Eye (tissue), 1 donor: ENCODE measurements around the gene TBCA.
A peak's percentile ranks its signal among the peaks of the same experiment; 100 is the strongest.
"Not testable (repeated sequence)": the region's sequence is repeated elsewhere in the genome, so short reads cannot be mapped to it uniquely, and the experiment has no call there.

Source experiments
- DNase-seq: peaks from one replicate; pipeline ENCODE4 v3.0.0-alpha.2; 2015

Gene TBCA

GRCh38 chr5:77699569-77699968, 76.6 kb downstream of the TBCA start:
- DNase-seq = not testable (repeated sequence)

DNA sequence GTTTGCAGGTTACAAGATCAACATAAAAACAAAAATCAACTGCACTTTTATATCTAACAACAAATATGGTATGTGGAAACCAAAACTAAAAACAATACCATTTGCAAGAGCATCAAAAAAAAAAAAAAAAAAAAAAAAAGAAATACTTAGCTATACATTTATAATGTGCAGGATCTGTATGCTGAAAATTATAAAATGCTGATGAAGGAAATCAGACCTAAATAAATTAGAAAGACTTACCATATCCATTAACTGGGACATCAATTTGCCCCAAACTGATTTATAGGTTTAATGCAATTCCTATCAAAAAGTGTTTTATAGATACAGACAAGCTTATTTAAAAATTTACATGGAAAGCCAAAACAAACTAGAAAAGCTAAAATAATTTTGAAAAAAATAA, 77.2 kb downstream of the TBCA start:
- no peak for DNase-seq

- DNase-seq = no peak
Observed at GRCh38 chr5:77697692-77698091, 78.4 kb downstream of the TBCA start.

DNA sequence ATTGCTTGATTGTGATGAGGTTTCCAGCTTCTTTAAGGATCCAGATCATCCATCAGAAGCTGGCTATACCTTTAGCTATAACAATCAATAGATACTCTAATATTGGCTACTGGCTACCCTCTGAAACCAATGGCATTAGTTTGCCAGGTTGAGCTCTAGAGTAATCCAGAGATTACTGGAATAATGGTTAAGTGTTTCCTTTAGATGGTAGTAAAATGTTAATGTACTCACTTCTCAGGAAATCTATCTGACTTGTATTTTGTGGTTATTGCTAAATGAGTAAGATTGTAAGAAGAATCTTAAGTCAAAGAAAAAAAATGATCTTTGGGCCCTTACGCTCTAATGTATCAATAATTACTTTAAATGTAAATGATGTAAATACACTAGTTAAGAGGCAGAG, 80.0 kb downstream of the TBCA start:
- DNase-seq = no peak

- DNase-seq = no peak
Observed at GRCh38 chr5:77693913-77694312, 82.2 kb downstream of the TBCA start.

GRCh38 chr5:77683171-77683732, 92.9 kb downstream of the TBCA start:
- DNase-seq = no peak

DNA sequence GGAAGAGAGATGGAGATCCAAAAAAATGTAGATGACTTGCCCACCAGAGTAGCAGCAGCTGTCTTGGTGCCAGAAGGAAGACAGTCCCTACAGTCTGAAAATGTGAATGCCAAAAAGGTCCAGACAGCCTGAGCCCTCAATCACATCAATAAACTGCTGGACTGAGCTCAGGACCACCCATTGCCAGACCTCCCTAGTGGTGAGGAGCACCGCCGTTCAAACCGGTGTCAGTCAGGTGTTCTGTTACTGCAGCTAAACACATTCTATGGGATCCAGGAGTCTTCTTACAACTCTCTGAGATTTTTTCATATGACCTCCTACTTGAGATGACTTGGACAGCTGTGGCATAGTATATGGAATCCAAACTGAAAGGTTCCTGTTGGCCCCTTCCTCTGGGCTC, 105.6 kb downstream of the TBCA start:
- no peak for DNase-seq

DNA sequence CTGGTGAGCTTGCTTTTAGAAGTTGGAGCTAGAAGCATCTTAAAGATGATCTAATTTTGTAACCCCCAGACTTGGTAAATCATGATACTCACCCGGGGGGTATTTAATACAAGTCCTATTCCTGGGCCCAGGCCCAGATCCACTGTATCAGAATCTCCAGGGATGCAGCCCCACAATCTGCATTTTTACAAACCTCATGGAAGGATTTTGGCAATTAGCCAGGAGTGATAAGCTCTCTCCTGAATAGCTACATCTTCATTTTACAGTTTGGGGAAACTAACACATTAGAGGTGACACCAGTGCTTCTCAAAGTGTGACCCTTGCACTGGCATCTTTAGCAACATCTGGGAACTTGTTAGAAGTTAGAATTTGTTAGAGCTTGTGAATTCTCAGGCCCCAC, 106.5 kb downstream of the TBCA start:
- DNase-seq = no peak

- DNase-seq = no peak
Observed at GRCh38 chr5:77663090-77663863, 112.9 kb downstream of the TBCA start.

- DNase-seq = no peak
Observed at GRCh38 chr5:77662635-77663034, 113.5 kb downstream of the TBCA start.

DNA sequence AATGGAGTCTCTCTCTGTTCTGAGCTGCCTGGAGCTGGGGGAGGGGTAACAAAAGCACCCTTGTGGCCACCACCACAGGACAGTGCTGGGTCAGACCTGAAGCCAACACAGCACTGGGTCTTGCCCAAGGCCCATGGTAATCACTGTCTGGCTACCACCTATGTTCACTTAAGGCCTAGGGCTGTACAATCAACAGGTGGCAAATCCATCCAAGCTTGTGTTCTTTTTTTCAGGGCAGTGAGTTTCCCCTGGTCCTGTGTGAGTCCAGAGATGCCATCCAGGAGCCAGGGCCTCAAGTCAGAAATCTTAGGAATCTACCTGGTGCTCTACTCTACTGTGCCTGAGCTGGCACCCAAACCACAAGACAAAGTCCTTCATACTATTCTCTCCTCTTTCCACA, 117.5 kb downstream of the TBCA start:
- DNase-seq = no peak

GRCh38 chr5:77651343-77651742, 124.8 kb downstream of the TBCA start:
- DNase-seq = no peak

GRCh38 chr5:77650686-77651085, 125.5 kb downstream of the TBCA start:
- DNase-seq = no peak

- DNase-seq = no peak
Observed at GRCh38 chr5:77649776-77650175, 126.4 kb downstream of the TBCA start.

DNA sequence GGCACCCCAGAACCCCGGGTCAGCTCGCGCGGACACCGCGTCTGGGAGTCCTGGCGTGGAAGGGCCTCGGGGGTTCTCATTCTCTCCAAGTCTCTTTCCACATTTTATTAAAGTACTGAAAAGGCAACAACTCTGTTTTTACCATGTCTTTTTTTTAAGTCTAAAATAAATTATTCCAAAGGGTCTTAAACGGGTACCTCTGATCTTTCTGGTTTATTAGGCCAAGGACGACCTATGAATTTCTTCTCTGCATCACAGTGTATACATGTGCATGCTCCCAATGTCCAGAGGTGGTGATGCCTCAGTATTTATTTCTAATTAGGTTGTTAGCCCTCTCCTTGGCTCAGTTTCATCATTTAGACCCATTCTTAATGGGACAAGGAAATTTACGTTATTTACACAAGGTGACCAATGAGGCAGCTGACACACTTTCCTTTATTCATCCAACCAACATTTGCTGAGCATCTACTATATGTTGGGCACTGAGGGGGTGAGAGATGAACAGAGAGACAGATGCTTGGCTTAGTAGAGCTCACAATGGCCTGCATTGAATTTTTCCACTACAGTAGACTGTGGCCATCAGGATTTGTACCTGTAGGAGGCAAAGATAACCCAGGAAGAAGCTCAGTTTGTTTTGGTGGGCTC, 130.0 kb downstream of the TBCA start:
- DNase-seq = peak; percentile 13

DNA sequence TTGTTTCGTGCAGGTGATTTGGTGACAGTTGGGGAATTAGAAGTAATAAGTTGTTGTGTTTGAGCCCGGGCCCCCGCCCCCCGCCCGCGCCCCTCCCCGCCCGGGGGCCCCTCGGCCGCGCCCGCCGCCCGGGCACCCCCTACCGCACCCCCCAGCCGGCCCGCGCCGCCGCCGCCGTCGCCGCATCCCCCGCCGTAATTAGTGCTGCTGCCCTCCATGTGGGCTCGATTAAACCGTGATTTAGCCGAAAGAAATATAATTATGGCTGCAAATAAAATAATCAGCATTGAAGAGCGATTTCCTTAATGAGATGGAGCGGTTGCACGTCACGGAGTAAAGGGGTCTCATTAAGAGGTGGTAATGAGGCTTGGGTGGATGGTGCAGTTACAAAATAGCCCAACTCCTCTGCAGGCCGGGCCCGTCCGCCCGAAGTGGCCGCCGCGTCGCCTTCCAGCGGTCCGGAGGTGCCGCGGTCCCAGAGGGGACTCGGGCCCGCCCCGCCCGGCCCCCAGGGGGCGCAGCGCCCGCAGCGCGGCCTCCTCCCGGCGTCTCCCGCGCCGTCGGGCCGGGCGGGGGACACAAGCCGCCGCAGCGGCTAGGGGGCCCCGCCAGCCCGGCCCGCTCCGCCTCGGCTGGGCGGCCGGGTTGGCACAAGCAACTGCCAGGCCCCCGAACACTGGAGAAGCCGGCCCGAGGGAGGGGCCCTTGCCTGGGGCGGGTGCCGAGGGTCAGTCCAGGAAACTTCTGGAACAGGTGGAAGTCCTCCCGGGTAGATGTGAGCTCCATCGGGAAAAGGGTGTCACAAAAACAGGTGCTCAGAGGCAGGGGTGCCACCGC, 130.8 kb downstream of the TBCA start:
- DNase-seq = peak; percentile 60

- peak; percentile 71 for DNase-seq
Observed at GRCh38 chr5:77644371-77645157, 131.6 kb downstream of the TBCA start.

DNA sequence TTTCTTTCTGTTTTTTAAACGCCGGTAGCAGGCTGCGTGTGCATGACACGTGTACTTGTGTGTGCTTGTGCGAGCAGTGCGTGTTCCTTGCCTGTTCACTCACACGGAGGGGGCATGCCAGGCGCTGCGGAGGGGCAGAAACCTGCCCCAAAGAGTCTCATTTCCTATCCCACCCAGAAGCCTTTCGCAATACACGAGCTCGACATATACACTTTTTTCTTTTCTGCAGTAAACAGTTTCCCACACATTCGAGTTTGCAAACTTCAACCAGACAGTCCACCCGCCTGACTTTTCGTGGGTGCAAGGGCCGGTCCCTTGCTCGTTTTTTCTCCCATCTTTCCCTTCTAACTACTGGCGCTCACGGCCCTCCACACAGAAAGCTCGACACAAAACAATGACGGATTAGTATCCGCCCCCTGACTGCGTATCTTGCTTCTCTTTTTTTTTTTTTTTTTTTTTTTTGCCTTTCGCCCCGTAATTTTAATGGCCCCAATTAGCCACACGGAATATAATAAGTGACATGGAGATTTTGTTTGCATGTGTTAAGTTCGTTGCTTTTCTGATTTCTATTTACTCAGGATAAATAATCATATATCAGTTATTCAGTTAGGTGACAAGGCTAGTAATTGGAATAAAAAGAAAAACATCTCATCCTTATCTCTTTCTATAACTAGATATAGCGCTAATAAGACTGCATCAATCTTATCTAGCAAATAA, 132.3 kb downstream of the TBCA start:
- DNase-seq = no peak

GRCh38 chr5:77642738-77643653, 133.1 kb downstream of the TBCA start:
- peak; percentile 67 for DNase-seq

DNA sequence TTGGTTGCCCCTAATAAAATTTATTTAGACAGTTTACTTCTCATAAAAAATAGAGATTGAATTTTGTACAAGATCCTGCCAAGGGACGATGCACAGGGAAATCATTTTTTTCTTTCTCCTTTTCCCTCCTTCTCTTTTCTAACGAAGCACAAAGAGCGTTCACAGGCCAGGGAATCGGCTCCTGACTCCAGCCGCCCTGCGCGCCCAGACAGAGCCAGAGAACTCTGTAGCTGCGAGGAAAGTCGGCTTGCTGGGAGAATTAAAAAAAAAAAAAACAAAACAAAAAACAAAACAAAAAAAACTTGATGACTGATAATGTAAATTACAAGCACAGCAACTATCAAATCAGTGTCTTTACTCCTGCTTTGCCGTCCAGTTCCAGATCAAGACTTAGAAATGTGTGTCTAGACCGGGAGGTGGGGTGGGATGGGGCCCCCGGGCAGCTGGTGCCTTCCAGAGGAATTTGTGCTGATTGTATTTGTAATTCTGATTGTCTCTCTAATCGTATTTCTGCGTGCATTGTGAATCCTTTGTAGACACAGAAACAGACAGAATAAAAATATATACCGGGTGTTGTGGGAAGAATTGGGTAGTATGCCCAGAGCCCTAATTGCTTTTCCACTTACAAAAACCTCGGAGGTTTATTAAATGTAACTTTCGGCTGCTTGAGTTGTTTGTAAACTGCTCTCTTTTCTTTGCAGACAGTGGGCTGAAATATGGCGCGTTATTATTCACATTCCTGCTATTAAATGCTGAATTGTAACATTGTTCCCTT, 134.0 kb downstream of the TBCA start:
- DNase-seq = no peak
